KOPT-K1 (cell line): Measurements from ENCODE around the gene LRMDA.
"Not testable (repeated sequence)": the region's sequence is repeated elsewhere in the genome, so short reads cannot be mapped to it uniquely, and the experiment has no call there.

Experiments used
- H3K27ac ChIP-seq: fragments of 200-600 bp; sonication (generic); 2 replicates; pipeline ENCODE4 v1.5.1; 2016; ENCODE audit warnings: antibody characterized with exemption, mild to moderate bottlenecking, low read depth, low read length; ENCODE audit not compliant: poor library complexity, severe bottlenecking
- H3K36me3 ChIP-seq: fragments of 200-600 bp; sonication (generic); 2 replicates; pipeline ENCODE4 v1.5.1; 2017; ENCODE audit warnings: antibody characterized with exemption, mild to moderate bottlenecking, low read length, moderate library complexity; ENCODE audit not compliant: insufficient read depth
- H3K9me3 ChIP-seq: fragments of 200-600 bp; sonication (generic); 2 replicates; pipeline ENCODE4 v1.5.1; 2017; ENCODE audit warnings: antibody characterized with exemption, low read length, mild to moderate bottlenecking; ENCODE audit not compliant: insufficient read depth, poor library complexity, severe bottlenecking

The LRMDA gene

DNA sequence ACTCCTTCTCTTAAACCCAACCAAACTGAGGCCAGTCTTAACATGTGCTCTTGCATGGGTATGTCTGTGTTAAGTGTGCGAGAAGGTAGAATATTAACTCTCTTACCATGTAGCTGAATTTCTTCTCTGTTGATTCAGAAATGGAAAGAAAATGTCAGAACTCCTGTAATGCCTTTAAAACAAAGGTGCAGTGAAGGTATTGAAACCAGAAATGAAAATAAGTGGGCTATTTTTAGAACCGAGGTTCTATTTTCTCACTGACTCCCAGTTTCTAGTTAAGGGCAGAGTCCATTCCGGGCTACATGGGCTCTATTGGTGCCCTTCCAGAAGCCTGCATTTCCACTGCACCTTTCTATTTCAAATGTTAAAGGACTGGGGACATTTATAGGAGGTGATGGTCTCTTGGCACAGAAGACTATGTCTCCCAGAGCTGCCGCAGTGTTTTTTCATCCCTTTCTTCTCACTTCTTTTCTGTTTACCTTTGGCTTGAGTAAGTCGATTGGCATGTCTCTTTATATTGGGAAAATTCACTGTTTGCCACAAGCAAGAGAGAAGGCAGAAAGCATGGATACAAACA lies 174.9 kb downstream of the LRMDA start:
- H3K9me3 ChIP-seq: no peaks in the 10 kb centered on the region
- H3K27ac ChIP-seq: no peak overlapping the region
- no peaks in the 10 kb centered on the region for H3K36me3 ChIP-seq

- no peaks in the 10 kb centered on the region for H3K36me3 ChIP-seq
- no peak overlapping the region for H3K27ac ChIP-seq
- no peaks in the 10 kb centered on the region for H3K9me3 ChIP-seq
Observed at GRCh38 chr10:75607576-75607975, 176.2 kb downstream of the LRMDA start.

GRCh38 chr10:75610183-75610582 lies 178.8 kb downstream of the LRMDA start:
- Histone ChIP-seq H3K36me3 (no peaks in the 10 kb centered on the region), H3K27ac (no peak overlapping the region), H3K9me3 (no peaks in the 10 kb centered on the region)

- Histone ChIP-seq H3K27ac (no peak overlapping the region), H3K36me3 (no peaks in the 10 kb centered on the region), H3K9me3 (no peaks in the 10 kb centered on the region)
Observed at GRCh38 chr10:75611172-75611992, 180.0 kb downstream of the LRMDA start.

GRCh38 chr10:75611993-75612372 lies 180.6 kb downstream of the LRMDA start:
- H3K27ac ChIP-seq: no peak overlapping the region
- no peaks in the 10 kb centered on the region for H3K36me3 ChIP-seq
- H3K9me3 ChIP-seq: no peaks in the 10 kb centered on the region

DNA sequence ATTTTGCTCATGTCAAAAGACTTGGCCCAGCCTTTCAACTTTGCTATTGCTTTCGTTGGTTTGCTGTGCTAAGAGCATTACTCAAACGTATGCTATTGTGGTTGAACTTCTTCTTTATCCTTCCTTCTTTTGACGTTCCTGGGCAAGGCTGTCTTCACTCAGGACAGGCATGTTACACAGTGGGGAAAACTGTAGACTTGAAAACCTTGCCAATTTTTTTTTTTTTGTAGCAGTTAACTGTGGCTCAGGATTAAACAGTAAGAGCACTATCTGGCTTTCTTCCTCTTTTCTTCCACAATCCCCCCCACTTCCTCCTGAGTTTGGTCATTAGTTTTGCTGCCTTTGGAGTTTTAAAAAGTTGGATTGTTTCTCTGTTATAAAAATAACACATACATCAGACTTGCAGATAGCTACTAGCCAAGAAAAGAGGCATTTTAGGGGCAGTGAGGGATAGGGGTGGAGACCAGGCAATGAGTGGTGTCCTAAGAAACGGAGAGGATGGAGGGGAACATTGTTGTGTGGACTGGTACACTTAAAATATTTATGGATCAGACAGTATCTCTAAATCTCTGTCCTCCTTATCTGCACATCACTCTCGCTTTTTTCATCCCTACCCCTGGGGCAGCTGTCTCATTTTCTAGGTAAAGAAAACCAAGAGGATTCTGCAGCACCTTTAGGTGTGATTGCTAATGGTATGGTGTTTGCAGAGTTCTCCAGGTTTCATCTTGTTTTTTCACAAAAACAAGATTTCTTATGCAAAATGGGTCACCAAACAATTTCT lies 181.7 kb downstream of the LRMDA start:
- Histone ChIP-seq H3K9me3 (no peaks in the 10 kb centered on the region), H3K27ac (no peak overlapping the region), H3K36me3 (no peaks in the 10 kb centered on the region)

DNA sequence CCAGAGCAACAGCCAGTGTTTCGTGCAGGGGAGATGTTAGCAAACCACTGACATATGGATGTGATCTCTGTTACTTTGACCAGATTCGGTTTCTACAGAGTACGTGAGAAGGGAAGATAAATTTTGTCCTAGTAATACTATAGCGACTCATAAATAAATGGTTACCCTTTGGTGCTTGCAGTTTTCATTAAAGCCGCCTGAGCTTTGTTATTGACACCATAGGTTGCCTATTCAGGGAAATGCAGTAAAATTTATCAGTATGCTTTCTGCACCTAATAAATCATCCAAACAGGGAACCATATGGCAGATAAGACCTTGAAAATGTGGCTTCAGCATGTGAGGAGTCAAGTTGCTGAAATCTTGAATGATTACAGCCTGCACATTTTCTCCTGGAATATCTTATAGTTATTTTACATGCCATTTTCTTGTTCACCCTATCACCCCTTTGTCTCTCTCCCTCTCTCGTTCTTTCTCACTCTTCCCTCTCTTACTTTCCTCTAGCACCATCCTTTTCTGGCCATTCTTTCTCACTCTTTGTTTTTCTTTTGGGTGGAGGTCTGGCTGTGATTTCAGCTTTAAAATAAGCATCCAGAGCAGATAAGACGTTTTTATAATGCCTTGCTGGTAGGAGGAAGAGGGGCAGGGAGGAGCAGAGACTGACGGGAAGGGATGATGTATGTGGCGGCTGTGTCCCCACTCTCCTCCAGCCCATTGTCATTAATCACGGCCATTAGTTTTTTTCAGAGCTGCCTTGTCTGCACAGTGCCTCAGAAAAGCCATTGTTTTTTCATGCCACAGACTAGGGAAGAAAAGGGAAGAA lies 182.5 kb downstream of the LRMDA start:
- Histone ChIP-seq H3K27ac (no peak overlapping the region), H3K36me3 (no peaks in the 10 kb centered on the region), H3K9me3 (no peaks in the 10 kb centered on the region)

DNA sequence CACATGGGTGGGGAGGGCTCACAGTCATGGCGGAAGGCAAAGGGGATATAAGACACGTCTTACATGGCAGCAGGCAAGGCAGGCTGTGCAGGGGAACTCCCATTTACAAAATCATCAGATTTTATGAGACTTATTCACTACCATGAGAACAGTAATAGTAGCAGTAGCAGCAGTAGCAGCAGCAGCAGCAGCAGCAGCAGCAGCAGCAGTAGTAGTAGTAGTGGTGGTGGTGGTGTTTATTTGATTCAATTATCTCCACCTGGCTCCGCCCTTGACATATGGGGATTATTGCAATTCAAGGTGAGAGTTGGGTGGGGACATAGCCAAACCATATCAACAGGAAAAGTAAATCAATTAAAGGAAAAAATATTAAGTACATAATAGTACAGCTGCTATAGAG lies 184.7 kb downstream of the LRMDA start:
- H3K36me3 ChIP-seq: no peaks in the 10 kb centered on the region
- no peak overlapping the region for H3K27ac ChIP-seq
- H3K9me3 ChIP-seq: no peaks in the 10 kb centered on the region

DNA sequence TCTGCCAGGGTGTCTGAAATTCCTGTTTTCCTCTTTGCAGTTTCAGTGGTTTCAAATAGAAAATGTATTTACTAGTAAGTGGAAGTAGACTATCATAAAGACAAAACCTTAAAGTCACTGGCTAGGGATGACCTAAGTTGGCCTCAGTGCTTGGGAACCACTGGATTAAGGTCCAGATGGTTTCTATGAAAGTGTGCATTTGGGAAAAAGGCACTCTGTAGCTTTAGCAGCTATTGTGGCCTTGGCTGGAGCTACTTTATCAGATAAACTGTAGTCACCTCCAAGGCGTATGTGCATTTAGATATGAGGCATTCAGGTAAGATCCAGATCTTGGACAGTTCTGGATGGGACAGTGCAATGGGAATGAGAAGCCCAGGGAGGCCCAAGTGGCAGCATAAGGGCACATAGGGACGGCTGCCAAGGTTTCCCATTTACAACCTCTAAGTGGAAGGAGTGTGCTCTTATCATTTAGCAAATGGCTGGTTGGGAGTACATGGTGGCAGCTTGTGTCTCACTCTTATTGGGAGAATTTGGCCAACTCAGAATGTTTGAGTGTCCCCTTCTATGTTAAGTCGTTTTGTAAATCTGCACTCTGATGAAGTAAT lies 185.6 kb downstream of the LRMDA start:
- no peaks in the 10 kb centered on the region for H3K9me3 ChIP-seq
- no peaks in the 10 kb centered on the region for H3K36me3 ChIP-seq
- no peak overlapping the region for H3K27ac ChIP-seq

DNA sequence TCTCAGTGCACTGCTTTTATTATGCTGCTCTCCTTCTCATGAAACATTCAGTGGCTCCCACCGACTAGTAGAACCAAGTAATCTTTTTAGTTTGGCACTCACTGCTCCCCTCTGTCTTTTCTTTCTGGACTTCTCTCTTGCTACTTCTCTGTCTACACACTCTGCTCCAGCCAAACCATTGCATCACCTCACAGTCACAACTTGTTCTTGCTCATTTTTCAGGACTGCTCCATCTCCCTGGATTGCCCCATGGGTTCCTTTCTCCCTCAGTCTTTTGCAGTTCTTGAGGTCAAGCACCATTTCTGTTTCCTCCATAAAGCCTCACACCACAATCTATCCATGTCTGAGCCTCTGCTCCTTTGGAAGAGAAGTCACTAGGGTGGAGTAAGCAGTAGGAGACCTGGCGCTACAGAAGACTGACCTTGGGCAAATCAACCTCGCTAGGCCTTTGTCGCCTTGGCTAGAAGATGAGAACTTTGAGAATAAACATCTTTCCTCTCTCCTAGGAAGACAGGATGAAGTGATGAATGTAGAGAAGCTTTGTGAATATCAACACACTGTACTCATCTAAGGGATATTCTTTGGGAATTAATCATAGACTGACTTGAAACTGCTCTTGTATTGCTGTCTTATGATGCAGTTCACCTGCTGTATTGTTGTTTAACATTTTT lies 186.2 kb downstream of the LRMDA start:
- H3K9me3 ChIP-seq: no peaks in the 10 kb centered on the region
- H3K36me3 ChIP-seq: no peaks in the 10 kb centered on the region
- no peak overlapping the region for H3K27ac ChIP-seq

DNA sequence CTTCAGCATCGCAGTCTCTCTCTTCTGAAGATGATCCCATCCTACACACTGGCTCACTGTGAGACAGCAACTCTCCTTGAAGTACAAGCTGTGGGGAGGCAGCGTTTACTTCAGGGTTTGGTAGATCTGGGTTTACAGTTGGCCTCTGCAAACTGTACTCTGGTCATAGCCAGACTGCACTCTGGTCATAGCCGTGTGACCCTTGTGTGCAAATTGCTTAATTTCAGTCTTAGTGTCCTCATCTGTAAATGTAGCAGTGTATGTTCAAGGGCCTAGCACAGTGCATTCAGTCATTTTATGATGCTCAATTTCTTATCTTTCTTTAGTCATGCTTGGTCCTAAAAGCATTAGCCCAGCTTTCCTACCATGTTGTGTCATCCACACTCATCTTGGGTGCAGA lies 188.2 kb downstream of the LRMDA start:
- H3K36me3 ChIP-seq: no peaks in the 10 kb centered on the region
- H3K9me3 ChIP-seq: no peaks in the 10 kb centered on the region

DNA sequence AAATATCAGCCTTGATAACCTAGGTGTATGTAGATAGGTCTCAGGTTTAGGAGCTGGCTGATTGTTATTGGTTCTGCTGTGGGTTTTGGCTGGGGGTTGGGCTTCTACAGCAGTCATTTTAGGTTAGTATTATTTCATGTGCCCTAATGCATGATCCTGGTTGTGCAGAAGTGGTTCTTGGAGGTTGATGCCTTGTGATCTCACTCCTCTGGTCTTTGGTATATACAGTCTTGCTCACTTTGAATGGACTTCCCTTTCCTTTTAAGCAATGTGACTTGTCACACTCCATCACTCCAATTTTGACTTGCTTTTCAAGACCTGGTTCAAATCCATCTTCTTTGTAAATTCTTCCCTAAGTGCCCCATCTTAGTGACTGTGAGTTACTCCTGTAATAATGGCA lies 188.9 kb downstream of the LRMDA start:
- Histone ChIP-seq H3K36me3 (no peaks in the 10 kb centered on the region), H3K9me3 (no peaks in the 10 kb centered on the region), H3K27ac (no peak overlapping the region)

More for the DNA sequence above, 188.2 kb downstream of the LRMDA start:
- no peak overlapping the region for H3K27ac ChIP-seq

GRCh38 chr10:75621003-75621402 lies 189.6 kb downstream of the LRMDA start:
- not testable (repeated sequence) for H3K9me3 ChIP-seq, H3K36me3 ChIP-seq, H3K27ac ChIP-seq

DNA sequence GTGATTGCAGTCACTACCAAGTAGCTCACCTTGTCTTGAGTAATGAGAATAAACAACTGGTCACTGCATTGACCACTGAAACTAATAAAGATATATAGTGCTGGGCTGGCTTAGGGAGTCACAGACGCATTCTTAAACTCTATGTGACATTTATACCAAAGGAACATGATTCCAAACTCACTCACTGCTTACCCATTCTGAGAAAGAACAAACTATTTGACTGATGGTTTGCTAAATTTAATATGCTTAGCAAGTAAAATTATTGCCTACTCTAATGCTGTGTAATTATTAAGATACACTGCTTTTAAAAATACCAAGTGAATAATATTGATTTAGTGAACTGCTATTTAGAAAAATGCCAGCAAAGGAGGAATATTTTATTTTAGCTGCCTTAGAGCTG lies 191.1 kb downstream of the LRMDA start:
- H3K9me3 ChIP-seq: no peaks in the 10 kb centered on the region
- no peak overlapping the region for H3K27ac ChIP-seq

More for the DNA sequence above, 191.1 kb downstream of the LRMDA start:
- H3K36me3 ChIP-seq: no peaks in the 10 kb centered on the region
